GM23248 (cell line): ENCODE data around the gene SIK3.

ENCODE experiments used
- EZH2 ChIP-seq: fragments of 200-600 bp; sonication (generic); IDR thresholded peaks from 2 replicates; pipeline ENCODE4 v1.6.1; 2018; ENCODE audit warnings: antibody characterized with exemption, mild to moderate bottlenecking; ENCODE audit not compliant: insufficient read depth, poor library complexity, severe bottlenecking
- EZH2phosphoT487 ChIP-seq: fragments of 200-600 bp; sonication (generic); IDR thresholded peaks from 2 replicates; pipeline ENCODE4 v1.6.1; 2018; ENCODE audit warnings: antibody characterized with exemption, moderate library complexity, mild to moderate bottlenecking, low read depth; ENCODE audit not compliant: insufficient read depth

GRCh38 chr11:116840224-116840745 is 257.9 kb downstream of the SIK3 start:
- no peak for TF ChIP-seq EZH2
- no peak for TF ChIP-seq EZH2phosphoT487
